Right lobe of liver (tissue), 6 donors: Measurements from ENCODE around the gene MIAT. TPM values are rescaled to one million over a fixed set of nuclear protein-coding genes. Genes with fewer than 3 reads are reported as not detected.

Experiments used
- ATAC-seq, 4 donors: fragments of 200-7000 bp; cut with Tn5 transposase; one replicate each; pipeline ENCODE4 v1.9.1; 2020; ENCODE audit warnings: mild to moderate bottlenecking in 4 of 4, moderate library complexity in 4 of 4
- DNase-seq, 3 donors: peaks; one replicate each; pipeline ENCODE4 v3.0.0-alpha.2; 2020
- H3K27ac ChIP-seq, 3 donors: fragments of 200-600 bp; one replicate each; pipeline ENCODE4 v1.8.0; 2022
- H3K27me3 ChIP-seq, 2 donors: fragments of 200-600 bp; one replicate each; pipeline ENCODE4 v1.8.0; 2022
- H3K36me3 ChIP-seq, 4 donors: fragments of 200-600 bp; sonication (generic) in 1 of 4; one replicate each; pipeline versions ENCODE4 v1.5.1 to v1.8.0; 2017 to 2022; ENCODE audit warnings: control low read depth in 1 of 4
- H3K4me1 ChIP-seq, 4 donors: fragments of 200-600 bp; sonication (generic) in 1 of 4; one replicate each; pipeline versions ENCODE4 v1.5.1 to v1.8.0; 2017 to 2022; ENCODE audit warnings: control low read depth in 1 of 4
- H3K4me3 ChIP-seq, 3 donors: fragments of 200-600 bp; one replicate each; pipeline ENCODE4 v1.8.0; 2022
- H3K9me3 ChIP-seq, 4 donors: fragments of 200-600 bp; sonication (generic) in 1 of 4; one replicate each; pipeline versions ENCODE4 v1.5.1 to v1.8.0; 2017 to 2022; ENCODE audit warnings: control low read depth in 1 of 4
- POLR2A ChIP-seq: fragments of 450-650 bp; IDR thresholded peaks from one replicate; pipeline ENCODE4 v1.6.1; 2017; ENCODE audit warnings: antibody characterized with exemption, mild to moderate bottlenecking
- WGBS: methylation state at CpG from one replicate; pipeline ENCODE4 v1.1.6; 2018; ENCODE audit warnings: low coverage, low lambda C conversion rate; ENCODE audit not compliant: insufficient coverage; ENCODE audit errors: missing lambda C conversion rate; 5-methylcytosine and 5-hydroxymethylcytosine counted together
- intact Hi-C, 2 donors: fragments of 100-400 bp; cut with DNase I; formaldehyde crosslinking; loops; one replicate each; pipeline versions ENCODE4 v1.11.2 to v1.14.1; 2022
- total RNA-seq, 6 experiments: library from RNA; depleted of rRNA in 2 of 6; stranded (reverse); fragments of >200 nt in 2 of 6; fragmentation: NEBNext Ultra II Directional in 3 of 6; extraction: Animal tissue kit (Norgen Biotek cat#: 25700) in 3 of 6; gene quantifications; one replicate each; pipeline versions ENCODE4 v1.1.0 to v1.2.4, GENCODE V29; 2016 to 2023
- TF ChIP-seq, protein P1 (sequence below), 4 donors: fragments of 200-600 bp in 3 of 4; fragments of 450-650 bp in 1 of 4; IDR thresholded peaks; one replicate each; pipeline versions ENCODE4 v1.5.1 to v1.8.0; 2016 to 2022; ENCODE audit warnings: antibody characterized with exemption in 4 of 4, mild to moderate bottlenecking in 2 of 4
- donor health status: DM: no; HTN: yes; CAD: no.
- donor health status: DM: no; HTN: no; CAD: no.
- donor health status: DM: no; HTN: no; CAD: no.
- donor health status: DM: no; HTN: yes; CAD: no.
- donor health status: DM: no; HTN: yes; CAD: no.

Gene MIAT
- total RNA-seq, 6 experiments from 2014 or later = 0.19 to 3.2 (median 0.47) TPM

DNA sequence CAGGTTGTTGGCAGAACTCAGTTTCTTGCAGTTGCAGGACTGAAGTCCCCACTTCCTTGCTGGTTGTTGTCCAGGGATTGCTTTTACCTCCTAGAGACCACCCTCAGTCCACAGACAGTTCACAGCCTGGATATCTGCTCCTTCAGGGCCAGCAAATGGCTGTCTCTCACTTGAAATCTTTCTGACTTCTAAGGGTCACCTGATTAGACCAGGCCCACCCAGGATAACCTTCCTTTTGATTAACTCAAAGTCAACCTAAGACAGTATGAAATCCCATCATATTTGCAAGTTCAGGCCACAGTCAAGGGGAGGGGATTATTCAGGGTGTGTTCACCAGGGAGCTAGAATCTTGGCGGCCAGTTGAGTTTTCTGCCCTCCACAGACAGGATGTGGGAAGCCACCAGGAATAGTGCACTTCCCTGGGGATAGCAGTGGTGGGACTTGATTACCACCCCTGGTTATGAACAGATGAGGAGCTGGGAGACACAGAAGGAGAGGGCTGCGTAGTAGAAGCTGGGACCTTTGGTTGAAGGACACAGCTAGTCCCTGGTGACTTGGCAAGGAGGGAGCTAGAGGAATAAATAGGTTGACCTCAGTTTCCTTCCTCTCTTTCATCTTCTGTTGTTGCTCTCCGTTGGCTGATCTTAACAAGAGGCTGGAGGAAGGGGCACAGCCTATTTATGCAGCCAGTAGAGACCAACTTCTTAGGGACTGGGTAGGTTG, 33.4 kb downstream of the MIAT start:
- intact Hi-C loops = no loop called here
- 52% methylated on average over 3 of the region's 3 CpGs for WGBS
- no peak for DNase-seq

DNA sequence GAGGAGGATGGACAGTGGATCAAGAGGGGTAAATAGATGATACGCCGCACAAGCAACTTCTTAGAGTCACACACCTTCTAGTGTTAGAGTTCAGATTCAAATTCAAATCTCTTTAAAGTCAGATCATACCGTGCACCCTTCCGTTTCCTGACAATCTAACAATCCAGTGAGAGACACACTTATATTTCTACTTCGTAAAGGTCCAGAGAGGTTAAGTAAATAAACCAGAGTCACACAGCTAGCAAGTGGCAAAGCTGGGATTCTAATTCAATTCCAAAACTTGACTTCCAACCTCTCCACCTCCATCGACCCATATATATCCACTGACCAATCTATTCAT, 34.0 kb downstream of the MIAT start:
- H3K27ac ChIP-seq = no peak overlapping the region
- H3K4me3 ChIP-seq = no peak overlapping the region
- intact Hi-C loops = no loop called here
- TF ChIP-seq, protein P1, sequence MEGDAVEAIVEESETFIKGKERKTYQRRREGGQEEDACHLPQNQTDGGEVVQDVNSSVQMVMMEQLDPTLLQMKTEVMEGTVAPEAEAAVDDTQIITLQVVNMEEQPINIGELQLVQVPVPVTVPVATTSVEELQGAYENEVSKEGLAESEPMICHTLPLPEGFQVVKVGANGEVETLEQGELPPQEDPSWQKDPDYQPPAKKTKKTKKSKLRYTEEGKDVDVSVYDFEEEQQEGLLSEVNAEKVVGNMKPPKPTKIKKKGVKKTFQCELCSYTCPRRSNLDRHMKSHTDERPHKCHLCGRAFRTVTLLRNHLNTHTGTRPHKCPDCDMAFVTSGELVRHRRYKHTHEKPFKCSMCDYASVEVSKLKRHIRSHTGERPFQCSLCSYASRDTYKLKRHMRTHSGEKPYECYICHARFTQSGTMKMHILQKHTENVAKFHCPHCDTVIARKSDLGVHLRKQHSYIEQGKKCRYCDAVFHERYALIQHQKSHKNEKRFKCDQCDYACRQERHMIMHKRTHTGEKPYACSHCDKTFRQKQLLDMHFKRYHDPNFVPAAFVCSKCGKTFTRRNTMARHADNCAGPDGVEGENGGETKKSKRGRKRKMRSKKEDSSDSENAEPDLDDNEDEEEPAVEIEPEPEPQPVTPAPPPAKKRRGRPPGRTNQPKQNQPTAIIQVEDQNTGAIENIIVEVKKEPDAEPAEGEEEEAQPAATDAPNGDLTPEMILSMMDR (IDR thresholded peaks at IDR 0.05) = no peak
- no peak for TF ChIP-seq POLR2A
- DNase-seq (no peak), ATAC-seq (no peak)
- no peaks in the 10 kb centered on the region for H3K9me3 ChIP-seq
- WGBS = 75% methylated on average over 4 of the region's 6 CpGs
- no peaks in the 10 kb centered on the region for H3K4me1 ChIP-seq
- H3K36me3 ChIP-seq = no peaks in the 10 kb centered on the region
- H3K27me3 ChIP-seq = no peaks in the 10 kb centered on the region

More for the DNA sequence above, 33.4 kb downstream of the MIAT start:
- ATAC-seq = no peak
- H3K36me3 ChIP-seq = no peaks in the 10 kb centered on the region
- TF ChIP-seq POLR2A = no peak
- TF ChIP-seq, protein P1 (IDR thresholded peaks at IDR 0.05) = no peak
- H3K4me1 ChIP-seq = no peaks in the 10 kb centered on the region
- H3K27ac ChIP-seq = no peak overlapping the region
- no peaks in the 10 kb centered on the region for H3K9me3 ChIP-seq
- H3K4me3 ChIP-seq = no peak overlapping the region
- H3K27me3 ChIP-seq = no peaks in the 10 kb centered on the region

DNA sequence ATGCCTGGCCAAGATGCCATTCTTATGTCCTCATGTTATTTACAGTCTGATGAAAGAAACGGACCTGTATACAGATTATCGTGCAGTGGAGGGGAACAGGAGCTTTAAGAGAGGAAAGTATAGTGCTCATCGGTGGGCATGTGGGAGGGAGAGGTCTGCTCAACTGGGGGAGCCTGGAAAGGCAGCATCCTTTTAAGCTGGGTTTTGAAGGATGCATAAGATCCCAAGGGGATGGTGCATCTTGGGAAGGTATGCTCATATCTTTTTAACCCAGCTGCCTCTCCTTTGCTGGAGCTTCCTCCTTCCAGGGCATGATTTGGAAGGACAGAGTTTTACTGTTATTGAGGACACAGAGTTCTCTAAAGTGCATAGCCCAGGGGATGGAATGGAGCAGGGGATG, 34.8 kb downstream of the MIAT start:
- TF ChIP-seq, protein P1 (IDR thresholded peaks at IDR 0.05) = no peak
- no peak for TF ChIP-seq POLR2A
- WGBS = 87% methylated on average over 3 of the region's 3 CpGs
- Histone ChIP-seq H3K36me3 (no peaks in the 10 kb centered on the region), H3K27ac (no peak overlapping the region), H3K9me3 (no peaks in the 10 kb centered on the region), H3K27me3 (no peaks in the 10 kb centered on the region), H3K4me3 (no peak overlapping the region), H3K4me1 (no peaks in the 10 kb centered on the region)
- no peak for ATAC-seq
- intact Hi-C loops = no loop called here
- no peak for DNase-seq

DNA sequence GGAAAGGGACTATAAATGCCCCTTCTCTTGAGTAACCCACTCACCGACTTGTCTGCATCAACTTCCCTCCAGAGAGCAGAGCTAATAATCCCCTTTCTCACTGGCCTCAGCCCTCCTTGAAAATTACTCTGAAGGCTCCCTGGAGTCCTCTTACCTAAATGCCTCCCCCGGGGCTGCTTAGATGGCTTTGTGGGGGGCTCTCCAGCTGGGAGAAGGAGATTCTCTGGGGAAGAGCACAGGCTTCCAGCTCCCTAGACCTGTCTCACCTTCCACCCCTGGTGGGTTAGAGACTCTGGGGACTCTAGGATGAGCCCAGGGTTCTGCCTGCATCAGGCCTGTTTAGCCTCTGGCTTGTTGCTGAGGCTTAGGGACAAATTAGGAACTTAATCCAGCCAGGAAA, 39.8 kb downstream of the MIAT start:
- 85% methylated on average over 2 of the region's 2 CpGs for WGBS
- Histone ChIP-seq H3K36me3 (no peaks in the 10 kb centered on the region), H3K4me3 (no peak overlapping the region), H3K27ac (no peak overlapping the region), H3K27me3 (no peaks in the 10 kb centered on the region), H3K4me1 (no peaks in the 10 kb centered on the region), H3K9me3 (no peaks in the 10 kb centered on the region)
- DNase-seq = no peak
- no peak for TF ChIP-seq POLR2A
- ATAC-seq = no peak
- intact Hi-C loops = no loop called here

DNA sequence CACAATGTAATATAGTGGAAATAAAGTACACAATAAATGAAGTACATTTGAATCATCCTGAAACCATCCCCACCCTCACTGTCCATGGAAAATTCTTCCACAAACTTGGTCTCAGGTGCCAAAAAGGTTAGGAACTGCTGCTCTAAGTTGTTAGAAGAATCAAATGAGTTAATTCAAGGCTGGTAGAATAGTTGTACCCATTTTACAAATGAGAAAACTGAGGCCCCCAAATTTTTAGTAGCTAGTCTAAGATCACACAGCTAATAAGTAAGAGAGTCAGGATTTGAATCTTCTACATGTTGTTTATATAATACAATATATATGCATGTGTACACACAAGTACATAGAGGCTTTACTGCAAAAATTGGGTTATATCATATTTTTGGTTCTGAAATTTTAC, 43.1 kb downstream of the MIAT start:
- Histone ChIP-seq H3K27ac (no peak overlapping the region), H3K4me3 (no peak overlapping the region), H3K27me3 (no peaks in the 10 kb centered on the region), H3K9me3 (no peaks in the 10 kb centered on the region), H3K4me1 (no peaks in the 10 kb centered on the region), H3K36me3 (no peaks in the 10 kb centered on the region)
- ATAC-seq (no peak), DNase-seq (no peak)
- intact Hi-C loops = no loop called here
- TF ChIP-seq POLR2A = no peak
- TF ChIP-seq, protein P1 (IDR thresholded peaks at IDR 0.05) = no peak
